ENCODE measurements around the gene KDELR3. TPM values are rescaled to one million over a fixed set of nuclear protein-coding genes. Genes with fewer than 3 reads are reported as not detected.

Gene KDELR3
- polyA plus RNA-seq, 3 donors, result not detected

DNA sequence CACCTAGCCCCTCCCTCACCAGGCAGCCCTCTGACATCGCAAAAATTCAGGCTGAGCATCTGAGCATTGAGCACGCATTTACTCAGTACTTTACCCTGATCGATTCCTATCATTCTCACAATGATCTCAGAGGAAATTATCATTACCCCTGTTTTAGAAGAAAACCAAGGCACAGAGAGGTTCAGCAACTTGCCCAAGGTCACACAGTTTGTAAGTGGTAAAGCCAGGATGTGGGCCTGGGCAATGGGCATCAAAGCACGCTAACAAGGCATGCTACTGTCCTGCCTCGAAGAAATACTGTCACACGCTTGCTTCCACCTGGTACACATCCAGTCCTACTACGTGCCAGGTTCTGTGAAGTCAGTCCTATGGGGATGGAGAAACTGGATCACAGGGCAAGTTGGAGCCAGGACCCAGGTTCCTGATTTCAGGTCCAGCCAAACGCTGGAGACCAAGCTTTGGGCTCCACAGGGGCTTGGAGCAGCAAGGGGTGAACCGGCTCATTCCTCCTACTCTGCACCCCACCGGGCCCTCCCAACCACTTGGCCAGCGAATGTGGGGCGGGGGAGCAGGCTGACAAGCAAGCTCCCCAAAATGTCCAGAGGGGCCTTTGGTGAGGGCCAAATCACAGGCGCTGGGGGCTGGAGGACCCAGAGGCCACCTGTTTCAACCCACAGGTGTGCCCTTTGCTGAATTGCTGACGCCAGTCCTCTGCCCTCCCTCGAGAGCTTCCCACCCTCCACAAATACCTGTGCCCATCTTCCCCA is 31.1 kb upstream of the KDELR3 start:
- 85% methylated on average over 10 of the region's 15 CpGs for WGBS (ENCODE audit: insufficient coverage)
- H4K20me1 ChIP-seq (ENCODE audit: insufficient read depth, low read length), result no peaks in the 10 kb centered on the region

DNA sequence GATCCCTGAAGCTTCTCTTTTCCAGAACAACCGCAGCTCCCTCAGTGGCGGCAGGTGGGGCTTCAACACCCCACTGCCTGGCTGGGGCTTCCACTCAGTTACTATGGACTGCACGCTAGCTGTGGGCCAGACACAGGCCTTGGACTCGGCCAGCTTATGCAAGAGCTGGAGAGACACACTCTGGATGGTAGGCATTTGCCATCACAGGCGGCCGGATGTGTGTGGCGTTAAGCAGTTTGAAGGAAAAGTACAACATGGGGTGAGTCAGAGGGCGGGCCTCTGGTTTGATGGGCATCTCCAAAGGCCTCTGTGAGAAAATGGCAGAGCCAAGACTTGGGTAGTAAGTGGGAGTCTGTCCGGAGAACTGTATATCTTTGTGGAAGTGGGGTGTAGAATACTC is 30.5 kb upstream of the KDELR3 start:
- no peaks in the 10 kb centered on the region for H3K4me1 Mint-ChIP-seq
- H2AFZ ChIP-seq (ENCODE audit: insufficient read depth, low read depth, low read length, poor library complexity, severe bottlenecking), result no peak overlapping the region
- no peaks in the 10 kb centered on the region for H3K4me1 ChIP-seq (ENCODE audit: control insufficient read depth in 1 of 2, insufficient read depth in 2 of 2, low read length in 2 of 2)
- H3K4me3 ChIP-seq (replicated peaks in 1 of 3; ENCODE audit: low read depth in 2 of 3, low read length in 3 of 3), result no peak overlapping the region
- DNase-seq, result no peak
- no peak overlapping the region for H3K9ac ChIP-seq (ENCODE audit: insufficient read depth, low read length, poor library complexity, severe bottlenecking)
- H3K79me2 ChIP-seq (ENCODE audit: insufficient read depth, low read length), result no peaks in the 10 kb centered on the region
- TF ChIP-seq, protein P1, sequence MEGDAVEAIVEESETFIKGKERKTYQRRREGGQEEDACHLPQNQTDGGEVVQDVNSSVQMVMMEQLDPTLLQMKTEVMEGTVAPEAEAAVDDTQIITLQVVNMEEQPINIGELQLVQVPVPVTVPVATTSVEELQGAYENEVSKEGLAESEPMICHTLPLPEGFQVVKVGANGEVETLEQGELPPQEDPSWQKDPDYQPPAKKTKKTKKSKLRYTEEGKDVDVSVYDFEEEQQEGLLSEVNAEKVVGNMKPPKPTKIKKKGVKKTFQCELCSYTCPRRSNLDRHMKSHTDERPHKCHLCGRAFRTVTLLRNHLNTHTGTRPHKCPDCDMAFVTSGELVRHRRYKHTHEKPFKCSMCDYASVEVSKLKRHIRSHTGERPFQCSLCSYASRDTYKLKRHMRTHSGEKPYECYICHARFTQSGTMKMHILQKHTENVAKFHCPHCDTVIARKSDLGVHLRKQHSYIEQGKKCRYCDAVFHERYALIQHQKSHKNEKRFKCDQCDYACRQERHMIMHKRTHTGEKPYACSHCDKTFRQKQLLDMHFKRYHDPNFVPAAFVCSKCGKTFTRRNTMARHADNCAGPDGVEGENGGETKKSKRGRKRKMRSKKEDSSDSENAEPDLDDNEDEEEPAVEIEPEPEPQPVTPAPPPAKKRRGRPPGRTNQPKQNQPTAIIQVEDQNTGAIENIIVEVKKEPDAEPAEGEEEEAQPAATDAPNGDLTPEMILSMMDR (IDR thresholded peaks at IDR 0.05), result no peak
- peaks cover 19 to 34% (median 34%) of the 10 kb centered on the region in 3 donors for H3K27me3 Mint-ChIP-seq (ENCODE audit: low read depth in 3 of 3)
- WGBS (ENCODE audit: insufficient coverage), result 98% methylated on average over 9 of the region's 9 CpGs
- H3K4me2 ChIP-seq (replicated peaks; ENCODE audit: extremely low read depth, low read length, poor library complexity, severe bottlenecking), result no peak overlapping the region
- no peak overlapping the region for H3K27ac Mint-ChIP-seq
- intact Hi-C loops (cut with micrococcal nuclease), result no loop called here
- H3K27me3 ChIP-seq (ENCODE audit: control insufficient read depth in 2 of 2, insufficient read depth in 2 of 2, low read length in 2 of 2), result peaks cover 0 to 2% of the 10 kb centered on the region in 2 donors
- no peaks in the 10 kb centered on the region for H3K36me3 ChIP-seq (replicated peaks in 1 of 2; ENCODE audit: control insufficient read depth in 1 of 2, insufficient read depth in 2 of 2, low read length in 2 of 2)
- no peak overlapping the region for H3K4me3 Mint-ChIP-seq
- no peak overlapping the region for H3K27ac ChIP-seq (ENCODE audit: low read depth in 1 of 2, low read length in 2 of 2)
- no peaks in the 10 kb centered on the region for H3K36me3 Mint-ChIP-seq
- no peaks in the 10 kb centered on the region for H3K9me3 ChIP-seq (replicated peaks in 1 of 2; ENCODE audit: control insufficient read depth in 1 of 2, insufficient read depth in 1 of 2, low read length in 2 of 2)
- no peaks in the 10 kb centered on the region for H4K20me1 ChIP-seq (ENCODE audit: insufficient read depth, low read length)
- H3K9me3 Mint-ChIP-seq, result peaks cover 0 to 2% (median 0%) of the 10 kb centered on the region in 7 donors

More for the DNA sequence above, 31.1 kb upstream of the KDELR3 start:
- no peak overlapping the region for H3K27ac ChIP-seq (ENCODE audit: low read depth in 1 of 2, low read length in 2 of 2)
- Mint-ChIP-seq H3K9me3 (peaks cover 0 to 2% (median 0%) of the 10 kb centered on the region in 7 donors), H3K36me3 (no peaks in the 10 kb centered on the region), H3K4me3 (no peak overlapping the region), H3K27me3 (ENCODE audit: low read depth in 3 of 3) (peaks cover 19 to 32% (median 30%) of the 10 kb centered on the region in 3 donors), H3K27ac (no peak overlapping the region), H3K4me1 (no peaks in the 10 kb centered on the region)
- H3K9me3 ChIP-seq (replicated peaks in 1 of 2; ENCODE audit: control insufficient read depth in 1 of 2, insufficient read depth in 1 of 2, low read length in 2 of 2), result no peaks in the 10 kb centered on the region
- H3K9ac ChIP-seq (ENCODE audit: insufficient read depth, low read length, poor library complexity, severe bottlenecking), result no peak overlapping the region
- no peak overlapping the region for H3K4me3 ChIP-seq (replicated peaks in 1 of 3; ENCODE audit: low read depth in 2 of 3, low read length in 3 of 3)
- peaks cover 0 to 2% of the 10 kb centered on the region in 2 donors for H3K27me3 ChIP-seq (ENCODE audit: control insufficient read depth in 2 of 2, insufficient read depth in 2 of 2, low read length in 2 of 2)
- no peaks in the 10 kb centered on the region for H3K79me2 ChIP-seq (ENCODE audit: insufficient read depth, low read length)
- H3K36me3 ChIP-seq (replicated peaks in 1 of 2; ENCODE audit: control insufficient read depth in 1 of 2, insufficient read depth in 2 of 2, low read length in 2 of 2), result no peaks in the 10 kb centered on the region
- no peaks in the 10 kb centered on the region for H3K4me1 ChIP-seq (ENCODE audit: control insufficient read depth in 1 of 2, insufficient read depth in 2 of 2, low read length in 2 of 2)
- DNase-seq, result no peak
- H2AFZ ChIP-seq (ENCODE audit: insufficient read depth, low read depth, low read length, poor library complexity, severe bottlenecking), result no peak overlapping the region
- intact Hi-C loops (cut with micrococcal nuclease), result no loop called here
- TF ChIP-seq, protein P1 (IDR thresholded peaks at IDR 0.05), result no peak
- no peak overlapping the region for H3K4me2 ChIP-seq (replicated peaks; ENCODE audit: extremely low read depth, low read length, poor library complexity, severe bottlenecking)
